ENCODE results near the gene AFG1L. TPM values are rescaled to one million over a fixed set of nuclear protein-coding genes. Genes with fewer than 3 reads are reported as not detected.
"Not testable (repeated sequence)": the region's sequence is repeated elsewhere in the genome, so short reads cannot be mapped to it uniquely, and the experiment has no call there.

The AFG1L gene
- polyA plus RNA-seq, 6 donors from 2014 or later: 2.6 to 6.8 (median 4.5) TPM

- ATAC-seq (ENCODE audit: low read depth in 2 of 2): no peak
- Mint-ChIP-seq H3K9me3 (peaks cover 0 to 2% (median 0%) of the 10 kb centered on the region in 7 donors), H3K36me3 (peaks cover 0 to 5% of the 10 kb centered on the region in 2 donors), H3K27ac (no peak overlapping the region), H3K4me3 (no peak overlapping the region), H3K4me1 (peaks cover 0 to 8% (median 4%) of the 10 kb centered on the region in 3 donors), H3K27me3 (no peaks in the 10 kb centered on the region)
- DNase-seq: no peak
Measured at GRCh38 chr6:108438918-108439317, 144.1 kb downstream of the AFG1L start.

- no peak for ATAC-seq (ENCODE audit: low read depth in 2 of 2)
- H3K9me3 Mint-ChIP-seq: no peaks in the 10 kb centered on the region
- H3K4me3 Mint-ChIP-seq: no peak overlapping the region
Measured at GRCh38 chr6:108441141-108441540, 146.3 kb downstream of the AFG1L start.

DNA sequence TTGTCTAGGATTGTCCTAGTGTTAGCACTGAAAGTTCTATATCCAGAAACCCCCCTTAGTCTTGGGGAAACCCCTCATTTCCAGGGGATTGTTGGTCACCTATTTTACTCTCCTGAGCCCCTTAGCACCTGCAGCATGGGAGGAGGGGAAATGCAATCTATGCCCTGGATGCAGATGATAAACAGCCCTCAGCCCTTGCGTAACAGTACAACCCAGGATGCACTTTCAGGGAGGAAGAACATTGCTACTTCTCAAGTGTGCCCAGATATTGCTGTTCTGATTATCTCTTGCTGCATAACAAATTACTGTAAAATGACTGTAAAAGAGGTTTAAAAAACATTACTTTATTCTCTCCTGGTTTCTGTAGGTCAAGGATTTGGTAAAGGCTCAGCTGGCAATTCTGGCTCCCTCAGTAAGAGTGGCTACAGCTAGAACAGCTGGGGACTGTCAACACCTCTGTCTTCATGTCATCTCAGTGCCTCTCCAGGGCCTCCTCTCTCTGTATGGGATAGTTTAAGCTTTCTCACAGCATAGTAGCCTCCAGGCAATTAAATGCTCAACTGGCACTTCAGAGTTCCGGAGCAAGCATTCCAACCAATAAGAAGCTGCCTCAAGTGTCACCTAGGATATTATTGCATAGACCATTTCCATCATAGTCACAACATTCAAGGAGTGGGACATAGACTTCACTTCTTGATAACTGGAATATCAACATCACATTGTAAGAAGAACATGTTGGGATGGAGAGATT, 148.1 kb downstream of the AFG1L start:
- ATAC-seq (ENCODE audit: low read depth in 2 of 2) (no peak), DNase-seq (no peak)
- H3K4me3 Mint-ChIP-seq: no peak overlapping the region
- peaks cover 17 to 28% (median 17%) of the 10 kb centered on the region in 3 donors for H3K4me1 Mint-ChIP-seq
- H3K27me3 Mint-ChIP-seq: no peaks in the 10 kb centered on the region
- H3K9me3 Mint-ChIP-seq: no peaks in the 10 kb centered on the region
- peaks cover 0 to 5% of the 10 kb centered on the region in 2 donors for H3K36me3 Mint-ChIP-seq
- H3K27ac Mint-ChIP-seq: no peak overlapping the region

More at GRCh38 chr6:108441141-108441540, 146.3 kb downstream of the AFG1L start:
- Mint-ChIP-seq H3K27ac (no peak overlapping the region), H3K4me1 (peaks cover 15 to 28% (median 16%) of the 10 kb centered on the region in 3 donors), H3K27me3 (no peaks in the 10 kb centered on the region), H3K36me3 (peaks cover 0 to 5% of the 10 kb centered on the region in 2 donors)
- DNase-seq: no peak

DNA sequence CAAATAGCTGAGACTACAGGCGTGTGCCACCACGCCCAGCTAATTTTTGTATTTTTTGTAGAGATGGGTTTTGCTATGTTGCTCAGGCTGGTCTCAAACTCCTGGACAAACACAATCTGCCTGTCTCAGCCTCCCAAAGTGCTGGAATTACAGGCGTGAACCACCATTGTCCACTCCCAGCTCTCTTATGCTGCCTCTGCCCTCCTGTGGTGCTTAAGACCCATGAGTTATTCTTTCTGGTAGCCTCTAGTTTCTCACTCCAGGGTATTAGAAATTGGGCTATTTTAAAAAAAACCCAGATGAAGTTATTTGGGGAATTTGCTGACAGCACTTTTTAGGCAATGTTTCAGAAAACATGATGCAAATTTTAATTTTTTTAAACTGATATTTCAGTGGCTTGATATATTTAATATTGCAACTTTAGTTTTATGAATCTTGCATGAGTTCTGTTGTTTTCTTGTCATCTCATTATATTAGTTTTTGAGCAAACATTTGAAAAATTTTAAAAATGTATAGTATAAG, 151.8 kb downstream of the AFG1L start:
- Mint-ChIP-seq H3K27ac (no peak overlapping the region), H3K36me3 (no peaks in the 10 kb centered on the region), H3K4me1 (peaks cover 17 to 28% (median 17%) of the 10 kb centered on the region in 3 donors), H3K4me3 (no peak overlapping the region), H3K9me3 (no peaks in the 10 kb centered on the region), H3K27me3 (no peaks in the 10 kb centered on the region)
- DNase-seq (no peak), ATAC-seq (ENCODE audit: low read depth in 2 of 2) (no peak)

DNA sequence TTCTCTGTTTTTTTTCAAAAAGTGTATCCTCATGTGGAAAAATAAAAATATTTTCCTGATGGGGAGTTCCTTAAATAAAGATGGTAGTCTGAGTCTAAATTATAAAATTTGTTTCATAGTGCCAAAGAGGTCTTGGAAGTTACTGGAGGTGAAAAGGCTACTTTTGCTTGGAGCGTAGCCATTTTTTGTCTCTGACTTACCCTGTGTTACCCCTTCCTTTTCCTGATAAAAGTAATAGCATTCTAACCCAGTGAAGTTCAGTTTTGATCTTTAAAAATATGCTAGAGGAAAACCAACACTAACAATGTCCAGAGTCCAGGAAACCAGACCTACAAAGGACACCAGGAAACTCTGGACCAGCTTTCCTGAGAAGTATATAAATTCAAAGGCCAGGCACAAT, 153.6 kb downstream of the AFG1L start:
- Mint-ChIP-seq H3K4me1 (peaks cover 19 to 22% (median 20%) of the 10 kb centered on the region in 3 donors), H3K36me3 (no peaks in the 10 kb centered on the region)

DNA sequence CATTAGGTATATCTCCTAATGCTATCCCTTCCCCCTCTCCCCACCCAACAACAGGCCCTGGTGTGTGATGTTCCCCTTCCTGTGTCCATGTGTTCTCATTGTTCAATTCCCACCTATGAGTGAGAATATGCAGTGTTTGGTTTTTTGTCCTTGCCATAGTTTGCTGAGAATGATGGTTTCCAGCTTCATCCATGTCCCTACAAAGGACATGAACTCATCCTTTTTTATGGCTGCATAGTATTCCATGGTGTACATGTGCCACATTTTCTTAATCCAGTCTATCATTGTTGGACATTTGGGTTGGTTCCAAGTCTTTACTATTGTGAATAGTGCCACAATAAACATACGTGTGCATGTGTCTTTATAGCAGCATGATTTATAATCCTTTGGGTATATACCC, 154.9 kb downstream of the AFG1L start:
- not testable (repeated sequence) for H3K27ac Mint-ChIP-seq; H3K4me3 Mint-ChIP-seq; DNase-seq; ATAC-seq (ENCODE audit: low read depth in 2 of 2); H3K27me3 Mint-ChIP-seq; H3K9me3 Mint-ChIP-seq; H3K36me3 Mint-ChIP-seq
- peaks cover 22 to 27% (median 22%) of the 10 kb centered on the region in 3 donors for H3K4me1 Mint-ChIP-seq

More for the DNA sequence above, 153.6 kb downstream of the AFG1L start:
- Mint-ChIP-seq H3K4me3 (no peak overlapping the region), H3K9me3 (no peaks in the 10 kb centered on the region), H3K27me3 (no peaks in the 10 kb centered on the region), H3K27ac (no peak overlapping the region)
- DNase-seq: no peak
- ATAC-seq (ENCODE audit: low read depth in 2 of 2): no peak

DNA sequence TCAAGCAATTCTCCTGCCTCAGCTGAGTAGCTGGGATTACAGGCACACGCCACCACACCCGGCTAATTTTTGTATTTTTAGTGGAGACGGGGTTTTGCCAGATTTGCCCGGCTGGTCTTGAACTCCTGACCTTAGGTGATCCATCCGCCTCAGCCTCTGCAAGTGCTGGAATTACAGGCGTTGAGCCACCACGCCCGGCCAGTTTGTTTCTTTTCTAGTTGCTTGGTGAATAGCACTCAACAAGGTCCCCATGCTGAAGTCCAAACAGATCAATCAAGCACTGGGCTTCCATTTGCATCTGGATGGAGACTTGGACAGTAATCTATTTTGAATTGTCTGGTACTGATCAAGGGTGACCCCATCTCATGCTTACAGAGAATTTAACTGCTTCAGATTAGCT, 157.0 kb downstream of the AFG1L start:
- Mint-ChIP-seq H3K27ac (no peak overlapping the region), H3K9me3 (no peaks in the 10 kb centered on the region), H3K4me3 (no peak overlapping the region), H3K4me1 (peaks cover 8 to 11% (median 9%) of the 10 kb centered on the region in 3 donors), H3K36me3 (no peaks in the 10 kb centered on the region), H3K27me3 (no peaks in the 10 kb centered on the region)
- DNase-seq: no peak
- no peak for ATAC-seq (ENCODE audit: low read depth in 2 of 2)

DNA sequence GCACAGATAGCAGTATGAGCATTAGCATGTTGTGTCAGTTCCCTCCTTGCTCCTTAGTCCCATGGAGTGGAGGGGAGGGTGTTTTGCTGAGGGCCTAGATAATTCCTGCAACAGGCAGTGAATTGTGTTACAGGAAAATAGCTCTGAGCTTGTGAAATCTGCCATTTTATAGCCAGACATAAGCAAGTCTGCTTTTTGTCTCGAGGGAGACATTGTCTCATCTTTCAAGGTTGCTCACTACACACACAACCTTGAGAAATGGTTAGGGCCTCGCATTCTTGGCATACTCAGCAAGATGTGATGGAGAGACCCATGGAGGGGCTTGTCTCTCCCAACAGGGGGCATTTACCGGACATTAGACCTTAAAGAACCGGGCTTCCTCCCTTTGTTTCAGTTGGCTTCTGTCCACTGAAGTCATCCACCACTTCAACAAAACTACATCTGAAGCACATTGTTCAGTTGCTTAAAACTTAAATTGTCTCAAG, 157.9 kb downstream of the AFG1L start:
- ATAC-seq (ENCODE audit: low read depth in 2 of 2) (no peak), DNase-seq (no peak)
- Mint-ChIP-seq H3K36me3 (no peaks in the 10 kb centered on the region), H3K27ac (no peak overlapping the region), H3K4me3 (no peak overlapping the region), H3K27me3 (no peaks in the 10 kb centered on the region), H3K4me1 (peaks cover 8 to 11% (median 9%) of the 10 kb centered on the region in 3 donors), H3K9me3 (no peaks in the 10 kb centered on the region)

- no peaks in the 10 kb centered on the region for H3K36me3 Mint-ChIP-seq
- DNase-seq (peak; percentile 2), ATAC-seq (ENCODE audit: low read depth in 2 of 2) (peak; percentile 63 to 67)
- H3K27ac Mint-ChIP-seq: peak overlapping the region in 4 of 6 donors; percentile 27 to 85 (median 40)
- H3K27me3 Mint-ChIP-seq: peaks cover 0 to 6% (median 0%) of the 10 kb centered on the region in 3 donors
- H3K9me3 Mint-ChIP-seq: peaks cover 0 to 2% (median 0%) of the 10 kb centered on the region in 7 donors
- H3K4me1 Mint-ChIP-seq: peaks cover 9 to 11% (median 9%) of the 10 kb centered on the region in 3 donors
- H3K4me3 Mint-ChIP-seq: peak overlapping the region in 4 of 8 donors; percentile 6 to 50 (median 37)
Measured at GRCh38 chr6:108453601-108454185, 158.8 kb downstream of the AFG1L start.

DNA sequence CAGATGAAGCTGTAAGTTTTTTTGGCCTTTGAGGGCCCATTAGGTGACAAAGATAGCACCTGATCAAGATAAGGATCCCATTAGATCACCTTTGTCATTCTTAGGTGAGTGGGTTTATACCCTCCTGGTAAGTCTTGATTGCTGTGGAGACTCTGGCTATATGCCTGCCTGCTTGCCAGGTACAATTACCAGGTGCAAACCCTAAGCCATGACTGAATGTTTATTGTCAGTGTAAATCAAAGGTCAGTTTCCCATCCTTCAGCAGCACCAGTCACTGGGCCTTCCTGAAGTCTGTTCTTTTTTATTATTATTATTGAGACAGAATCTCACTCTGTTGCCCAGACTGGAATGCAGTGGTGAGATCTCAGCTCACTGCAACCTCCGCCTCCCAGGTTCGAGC, 159.5 kb downstream of the AFG1L start:
- Mint-ChIP-seq H3K27ac (peak overlapping the region in 1 of 6 donors; percentile 48), H3K27me3 (peaks cover 0 to 6% (median 0%) of the 10 kb centered on the region in 3 donors), H3K4me1 (peaks cover 9 to 11% (median 9%) of the 10 kb centered on the region in 3 donors), H3K4me3 (no peak overlapping the region), H3K9me3 (peaks cover 0 to 2% (median 0%) of the 10 kb centered on the region in 7 donors), H3K36me3 (no peaks in the 10 kb centered on the region)
- DNase-seq: no peak
- ATAC-seq (ENCODE audit: low read depth in 2 of 2): no peak

DNA sequence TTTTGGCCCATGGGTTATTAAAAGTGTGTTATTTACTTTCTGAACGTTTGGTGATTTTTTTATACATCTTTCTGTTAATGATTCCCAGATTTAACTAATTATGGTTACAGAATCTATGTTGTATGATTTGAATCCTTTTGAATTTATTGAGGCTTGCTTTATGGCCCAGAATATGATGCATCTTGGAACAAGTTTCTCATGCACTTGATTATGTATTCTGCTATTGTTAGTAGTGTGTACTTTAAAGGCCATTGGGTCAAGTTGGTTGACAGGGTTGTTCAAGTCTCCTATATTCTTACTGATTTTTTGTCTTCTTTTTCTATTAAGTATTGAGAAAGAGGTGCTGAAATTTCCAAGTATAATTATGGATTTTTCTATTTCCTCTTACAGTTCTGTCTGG, 160.8 kb downstream of the AFG1L start:
- Mint-ChIP-seq H3K27me3 (peaks cover 0 to 6% (median 0%) of the 10 kb centered on the region in 3 donors), H3K9me3 (peaks cover 0 to 2% (median 0%) of the 10 kb centered on the region in 7 donors), H3K27ac (no peak overlapping the region), H3K4me1 (peaks cover 9 to 11% (median 9%) of the 10 kb centered on the region in 3 donors), H3K4me3 (no peak overlapping the region), H3K36me3 (no peaks in the 10 kb centered on the region)
- ATAC-seq (ENCODE audit: low read depth in 2 of 2) (no peak), DNase-seq (no peak)

GRCh38 chr6:108463784-108464183, 168.9 kb downstream of the AFG1L start:
- Mint-ChIP-seq H3K27me3 (no peaks in the 10 kb centered on the region), H3K4me1 (peaks cover 6 to 8% (median 8%) of the 10 kb centered on the region in 3 donors), H3K9me3 (no peaks in the 10 kb centered on the region), H3K36me3 (peaks cover 0 to 6% of the 10 kb centered on the region in 2 donors), H3K27ac (no peak overlapping the region), H3K4me3 (no peak overlapping the region)
- ATAC-seq (ENCODE audit: low read depth in 2 of 2): no peak
- no peak for DNase-seq

- Mint-ChIP-seq H3K4me3 (no peak overlapping the region), H3K36me3 (peaks cover 0 to 6% of the 10 kb centered on the region in 2 donors), H3K27ac (peak overlapping the region in 1 of 6 donors; percentile 12), H3K9me3 (no peaks in the 10 kb centered on the region), H3K27me3 (no peaks in the 10 kb centered on the region), H3K4me1 (peaks cover 6 to 8% (median 8%) of the 10 kb centered on the region in 3 donors)
- DNase-seq (no peak), ATAC-seq (ENCODE audit: low read depth in 2 of 2) (no peak)
Measured at GRCh38 chr6:108464418-108465097, 169.7 kb downstream of the AFG1L start.
